Mucosa of stomach (tissue), 1 donor: Measurements from ENCODE around the gene MYO3B.
"Not testable (repeated sequence)": the region's sequence is repeated elsewhere in the genome, so short reads cannot be mapped to it uniquely, and the experiment has no call there.

Experiments used
- H3K27me3 ChIP-seq: one replicate; pipeline ENCODE4 v1.7.0; 2013; ENCODE audit warnings: mild to moderate bottlenecking, low read length; ENCODE audit not compliant: control insufficient read depth, insufficient read depth
- H3K36me3 ChIP-seq: one replicate; pipeline ENCODE4 v1.7.0; 2013; ENCODE audit warnings: low read length; ENCODE audit not compliant: control insufficient read depth, insufficient read depth
- H3K4me1 ChIP-seq: one replicate; pipeline ENCODE4 v1.7.0; 2013; ENCODE audit warnings: mild to moderate bottlenecking, low read length; ENCODE audit not compliant: control insufficient read depth, insufficient read depth
- H3K4me3 ChIP-seq: one replicate; pipeline ENCODE4 v1.7.0; 2013; ENCODE audit warnings: low read length
- H3K9ac ChIP-seq: one replicate; pipeline ENCODE4 v1.7.0; 2013; ENCODE audit warnings: mild to moderate bottlenecking, low read length, moderate library complexity
- H3K9me3 ChIP-seq: one replicate; pipeline ENCODE4 v1.7.0; 2013; ENCODE audit warnings: mild to moderate bottlenecking, low read length, moderate library complexity; ENCODE audit not compliant: control insufficient read depth
- donor health status: Pancreatic carcinoma.

Gene MYO3B

GRCh38 chr2:170423919-170424318, 246.0 kb downstream of the MYO3B start:
- Histone ChIP-seq H3K4me1 (peaks cover 6% of the 10 kb centered on the region), H3K4me3 (no peak overlapping the region), H3K36me3 (no peaks in the 10 kb centered on the region), H3K9ac (no peak overlapping the region), H3K27me3 (no peaks in the 10 kb centered on the region), H3K9me3 (no peaks in the 10 kb centered on the region)

GRCh38 chr2:170425281-170425751, 247.4 kb downstream of the MYO3B start:
- Histone ChIP-seq H3K36me3 (no peaks in the 10 kb centered on the region), H3K27me3 (no peaks in the 10 kb centered on the region), H3K9me3 (no peaks in the 10 kb centered on the region), H3K4me3 (no peak overlapping the region), H3K9ac (no peak overlapping the region), H3K4me1 (peaks cover 10% of the 10 kb centered on the region)

- H3K9me3 ChIP-seq, result no peaks in the 10 kb centered on the region
- H3K4me3 ChIP-seq, result no peak overlapping the region
- no peaks in the 10 kb centered on the region for H3K36me3 ChIP-seq
- no peak overlapping the region for H3K9ac ChIP-seq
- H3K4me1 ChIP-seq, result peaks cover 10% of the 10 kb centered on the region
- no peaks in the 10 kb centered on the region for H3K27me3 ChIP-seq
Observed at GRCh38 chr2:170428868-170429267, 250.9 kb downstream of the MYO3B start.

- H3K9me3 ChIP-seq, result no peaks in the 10 kb centered on the region
- H3K9ac ChIP-seq, result no peak overlapping the region
- no peaks in the 10 kb centered on the region for H3K36me3 ChIP-seq
- no peaks in the 10 kb centered on the region for H3K27me3 ChIP-seq
- no peak overlapping the region for H3K4me3 ChIP-seq
- H3K4me1 ChIP-seq, result peaks cover 10% of the 10 kb centered on the region
Observed at GRCh38 chr2:170432823-170433222, 254.9 kb downstream of the MYO3B start.

GRCh38 chr2:170433448-170433847, 255.5 kb downstream of the MYO3B start:
- no peaks in the 10 kb centered on the region for H3K27me3 ChIP-seq
- peaks cover 9% of the 10 kb centered on the region for H3K4me1 ChIP-seq
- no peak overlapping the region for H3K4me3 ChIP-seq
- no peaks in the 10 kb centered on the region for H3K9me3 ChIP-seq
- no peaks in the 10 kb centered on the region for H3K36me3 ChIP-seq
- no peak overlapping the region for H3K9ac ChIP-seq

- not testable (repeated sequence) for H3K4me3 ChIP-seq, H3K36me3 ChIP-seq, H3K27me3 ChIP-seq, H3K9me3 ChIP-seq, H3K4me1 ChIP-seq, H3K9ac ChIP-seq
Observed at GRCh38 chr2:170434396-170434795, 256.4 kb downstream of the MYO3B start.

GRCh38 chr2:170434900-170435621, 257.1 kb downstream of the MYO3B start:
- H3K36me3 ChIP-seq, result no peaks in the 10 kb centered on the region
- no peak overlapping the region for H3K4me3 ChIP-seq
- H3K27me3 ChIP-seq, result no peaks in the 10 kb centered on the region
- no peaks in the 10 kb centered on the region for H3K9me3 ChIP-seq
- H3K4me1 ChIP-seq, result no peaks in the 10 kb centered on the region
- H3K9ac ChIP-seq, result no peak overlapping the region

GRCh38 chr2:170436077-170436943, 258.4 kb downstream of the MYO3B start:
- no peaks in the 10 kb centered on the region for H3K36me3 ChIP-seq
- H3K9me3 ChIP-seq, result no peaks in the 10 kb centered on the region
- no peak overlapping the region for H3K4me3 ChIP-seq
- no peak overlapping the region for H3K9ac ChIP-seq
- no peaks in the 10 kb centered on the region for H3K4me1 ChIP-seq
- H3K27me3 ChIP-seq, result no peaks in the 10 kb centered on the region

- Histone ChIP-seq H3K4me3 (no peak overlapping the region), H3K27me3 (no peaks in the 10 kb centered on the region), H3K4me1 (no peaks in the 10 kb centered on the region), H3K9ac (no peak overlapping the region), H3K36me3 (no peaks in the 10 kb centered on the region), H3K9me3 (no peaks in the 10 kb centered on the region)
Observed at GRCh38 chr2:170446078-170446477, 268.1 kb downstream of the MYO3B start.

- no peak overlapping the region for H3K4me3 ChIP-seq
- no peaks in the 10 kb centered on the region for H3K36me3 ChIP-seq
- H3K4me1 ChIP-seq, result no peaks in the 10 kb centered on the region
- H3K27me3 ChIP-seq, result no peaks in the 10 kb centered on the region
- no peaks in the 10 kb centered on the region for H3K9me3 ChIP-seq
- H3K9ac ChIP-seq, result no peak overlapping the region
Observed at GRCh38 chr2:170449034-170449433, 271.1 kb downstream of the MYO3B start.

GRCh38 chr2:170454471-170455372, 276.8 kb downstream of the MYO3B start:
- Histone ChIP-seq H3K9me3 (no peaks in the 10 kb centered on the region), H3K27me3 (no peaks in the 10 kb centered on the region), H3K36me3 (no peaks in the 10 kb centered on the region), H3K4me1 (peaks cover 18% of the 10 kb centered on the region), H3K4me3 (no peak overlapping the region), H3K9ac (no peak overlapping the region)
